GM12864 (cell line): ENCODE results near the gene ESAM.

Experiments
- DNase-seq: peaks from one replicate; pipeline ENCODE4 v3.0.0-alpha.2; 2011; ENCODE audit warnings: low read depth
- H3K4me3 ChIP-seq: 2 replicates; pipeline ENCODE4 v1.5.1; 2011; ENCODE audit warnings: mild to moderate bottlenecking, low read depth, low read length, control low read depth
- TF ChIP-seq, protein P1 (sequence below): IDR thresholded peaks from 2 replicates; pipeline ENCODE4 v1.5.1; 2011; ENCODE audit warnings: low read depth, mild to moderate bottlenecking, moderate library complexity, low read length, control low read depth, inconsistent platforms; ENCODE audit errors: missing control alignments

The ESAM gene

DNA sequence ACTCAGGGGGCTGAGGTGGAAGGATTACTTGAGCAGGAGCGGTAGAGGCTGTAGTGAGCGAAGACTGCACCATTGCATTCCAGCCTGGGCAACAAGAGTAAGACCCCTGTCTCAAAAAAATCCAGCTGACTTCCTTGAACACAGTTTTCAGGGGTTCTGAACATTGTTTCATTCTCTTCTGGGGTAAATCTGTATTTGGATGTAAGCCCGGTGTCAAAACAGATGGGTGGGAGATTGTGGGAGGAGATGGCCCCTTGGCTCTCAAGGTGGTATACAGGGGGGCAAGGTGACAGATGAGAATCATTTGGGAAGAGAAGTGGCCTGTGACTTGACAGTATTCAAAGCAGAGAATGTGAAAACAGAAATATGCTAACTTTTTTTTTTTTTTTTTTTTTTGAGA, 4.8 kb downstream of the ESAM start:
- DNase-seq: no peak
- TF ChIP-seq, protein P1, sequence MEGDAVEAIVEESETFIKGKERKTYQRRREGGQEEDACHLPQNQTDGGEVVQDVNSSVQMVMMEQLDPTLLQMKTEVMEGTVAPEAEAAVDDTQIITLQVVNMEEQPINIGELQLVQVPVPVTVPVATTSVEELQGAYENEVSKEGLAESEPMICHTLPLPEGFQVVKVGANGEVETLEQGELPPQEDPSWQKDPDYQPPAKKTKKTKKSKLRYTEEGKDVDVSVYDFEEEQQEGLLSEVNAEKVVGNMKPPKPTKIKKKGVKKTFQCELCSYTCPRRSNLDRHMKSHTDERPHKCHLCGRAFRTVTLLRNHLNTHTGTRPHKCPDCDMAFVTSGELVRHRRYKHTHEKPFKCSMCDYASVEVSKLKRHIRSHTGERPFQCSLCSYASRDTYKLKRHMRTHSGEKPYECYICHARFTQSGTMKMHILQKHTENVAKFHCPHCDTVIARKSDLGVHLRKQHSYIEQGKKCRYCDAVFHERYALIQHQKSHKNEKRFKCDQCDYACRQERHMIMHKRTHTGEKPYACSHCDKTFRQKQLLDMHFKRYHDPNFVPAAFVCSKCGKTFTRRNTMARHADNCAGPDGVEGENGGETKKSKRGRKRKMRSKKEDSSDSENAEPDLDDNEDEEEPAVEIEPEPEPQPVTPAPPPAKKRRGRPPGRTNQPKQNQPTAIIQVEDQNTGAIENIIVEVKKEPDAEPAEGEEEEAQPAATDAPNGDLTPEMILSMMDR: no peak
- H3K4me3 ChIP-seq: no peak overlapping the region

DNA sequence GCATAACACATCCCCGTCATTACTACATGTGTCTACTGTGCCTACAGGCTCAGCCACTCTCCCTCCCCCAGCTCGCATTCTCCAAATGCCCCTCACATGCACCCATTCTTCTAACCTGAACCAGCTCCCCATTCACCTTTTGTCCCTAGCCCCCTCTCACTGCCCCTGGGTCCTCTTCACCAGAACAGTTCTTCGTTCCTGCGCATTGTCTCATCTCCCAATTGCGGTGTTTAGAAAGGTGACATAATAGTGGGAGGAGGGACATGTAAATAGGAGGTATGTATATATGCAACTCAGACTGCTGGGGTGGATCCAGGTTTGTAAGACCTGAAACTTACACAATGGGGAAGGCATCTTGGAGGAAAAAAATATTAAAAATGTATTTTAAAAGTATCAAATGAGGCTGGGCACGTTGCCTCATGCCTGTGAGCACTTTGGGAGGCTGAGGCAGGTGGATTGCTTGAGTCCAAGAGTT, 5.3 kb downstream of the ESAM start:
- TF ChIP-seq, protein P1: no peak
- no peak overlapping the region for H3K4me3 ChIP-seq
- DNase-seq: no peak

DNA sequence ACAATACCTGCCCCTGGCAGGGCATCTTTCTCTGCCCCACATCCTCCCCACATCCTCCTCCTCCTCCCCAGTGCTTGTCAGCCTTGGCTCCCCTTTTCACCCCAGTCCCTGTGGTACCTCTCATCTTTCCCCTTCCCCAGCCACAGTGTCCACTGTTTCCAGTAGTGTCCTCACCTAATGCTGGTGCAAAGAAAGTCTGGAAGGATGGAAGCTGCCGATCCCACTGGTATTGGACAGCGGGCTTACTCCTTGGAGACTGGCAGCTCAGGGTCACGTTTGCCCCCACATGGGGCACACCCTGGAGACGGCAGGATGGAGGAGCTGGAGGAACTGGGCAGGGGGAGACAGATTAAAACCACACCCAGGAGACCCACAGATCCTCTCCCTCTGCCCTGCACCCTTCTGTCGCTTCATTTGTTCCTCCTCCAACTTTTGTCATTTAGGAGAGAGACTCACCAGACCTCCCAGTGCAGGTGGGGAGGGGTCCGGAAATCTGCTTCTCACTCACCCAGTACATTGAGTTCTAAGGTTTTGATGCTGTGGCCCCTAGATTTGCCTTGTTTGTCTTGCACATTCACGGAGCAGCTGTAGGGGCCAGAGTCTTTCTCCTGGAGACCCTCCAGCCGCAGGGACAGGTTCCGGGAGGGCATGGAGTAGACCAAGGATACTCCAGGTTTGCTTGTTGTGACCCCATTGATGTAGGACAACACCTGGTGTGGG, 5.9 kb downstream of the ESAM start:
- no peak for DNase-seq
- no peak overlapping the region for H3K4me3 ChIP-seq
- TF ChIP-seq, protein P1: no peak

DNA sequence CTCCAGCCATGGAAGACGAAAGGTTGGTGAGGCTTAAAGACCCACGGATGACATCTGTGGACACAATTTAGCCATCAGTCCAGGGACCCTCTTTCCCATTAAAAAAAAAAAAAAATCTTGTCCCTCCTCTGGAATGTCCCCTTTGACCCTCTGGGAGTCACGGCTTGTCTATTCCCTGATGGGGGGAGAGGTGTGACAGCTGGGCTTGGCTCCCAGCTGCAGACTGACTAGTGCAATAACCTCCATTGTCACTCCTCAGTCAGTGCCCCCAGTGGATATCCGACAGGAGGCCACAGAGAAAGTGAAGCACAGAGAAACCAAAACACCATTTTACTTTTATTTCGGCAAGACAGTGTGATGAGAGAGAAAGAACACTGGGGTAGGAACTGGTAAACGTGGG, 7.4 kb downstream of the ESAM start:
- no peak for DNase-seq
- H3K4me3 ChIP-seq: no peak overlapping the region
- TF ChIP-seq, protein P1: no peak

DNA sequence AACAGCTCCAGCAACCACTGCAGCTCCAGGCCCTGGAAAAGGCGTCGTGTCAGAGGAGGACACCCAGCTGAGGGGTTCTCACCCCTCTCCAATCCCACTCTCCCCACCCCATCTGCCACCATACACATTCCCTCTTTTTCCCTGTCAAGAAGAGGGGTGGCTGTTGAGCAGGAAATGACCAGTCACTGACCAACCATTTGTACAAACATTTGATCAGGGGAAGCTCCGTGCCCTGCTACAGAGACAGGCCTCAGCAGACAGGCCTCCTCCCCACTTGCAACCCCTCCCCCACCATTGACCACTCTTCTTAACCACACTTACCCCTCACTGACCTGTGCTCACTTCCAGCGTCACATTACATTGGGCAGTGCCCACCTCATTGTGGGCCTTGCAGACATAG, 7.8 kb downstream of the ESAM start:
- no peak for DNase-seq
- no peak overlapping the region for H3K4me3 ChIP-seq
- TF ChIP-seq, protein P1: no peak

DNA sequence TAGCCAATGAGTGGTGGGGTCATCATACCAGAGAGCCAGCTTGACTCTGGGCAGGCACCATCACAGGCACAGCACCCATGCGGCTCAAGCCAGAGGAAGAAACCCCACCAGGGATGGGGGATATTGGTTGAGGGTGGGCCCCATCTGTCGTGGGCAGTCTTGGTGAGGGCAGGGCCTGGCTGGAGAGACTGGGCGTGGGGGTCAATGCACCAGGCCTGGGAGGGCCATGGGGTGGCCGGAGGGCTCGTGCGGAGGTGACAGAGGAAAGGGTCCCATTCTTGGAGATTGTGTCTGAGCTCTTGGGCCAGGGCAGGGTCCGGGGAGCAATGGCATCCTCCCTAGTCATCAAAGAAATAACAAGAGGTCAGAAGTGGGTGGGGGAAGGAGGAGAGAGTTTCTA, 8.5 kb downstream of the ESAM start:
- TF ChIP-seq, protein P1: no peak
- H3K4me3 ChIP-seq: no peak overlapping the region

DNA sequence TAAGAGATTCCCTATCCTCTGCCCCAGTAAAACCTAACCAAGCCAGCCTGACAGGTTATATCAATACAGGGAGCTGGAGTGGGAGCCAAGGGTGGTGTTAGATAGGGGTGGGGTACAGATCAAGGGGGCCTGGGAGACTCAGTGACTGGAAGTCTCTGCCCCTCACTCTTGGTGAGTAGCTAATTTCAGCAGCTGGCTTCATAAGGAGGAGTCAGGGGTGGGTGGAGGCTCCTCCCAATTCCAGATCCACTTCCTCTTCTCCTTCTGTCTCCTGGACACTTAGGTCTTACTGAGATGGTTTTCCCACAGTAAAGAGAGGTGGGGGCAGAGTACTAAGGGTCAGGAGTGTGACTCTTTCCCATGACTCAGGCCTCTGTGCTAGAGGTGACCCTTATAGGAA, 8.9 kb downstream of the ESAM start:
- no peak for DNase-seq
- H3K4me3 ChIP-seq: no peak overlapping the region
- TF ChIP-seq, protein P1: no peak

More for the DNA sequence above, 8.5 kb downstream of the ESAM start:
- DNase-seq: no peak
